Measurements from ENCODE around the gene RNF214.

The RNF214 gene

DNA sequence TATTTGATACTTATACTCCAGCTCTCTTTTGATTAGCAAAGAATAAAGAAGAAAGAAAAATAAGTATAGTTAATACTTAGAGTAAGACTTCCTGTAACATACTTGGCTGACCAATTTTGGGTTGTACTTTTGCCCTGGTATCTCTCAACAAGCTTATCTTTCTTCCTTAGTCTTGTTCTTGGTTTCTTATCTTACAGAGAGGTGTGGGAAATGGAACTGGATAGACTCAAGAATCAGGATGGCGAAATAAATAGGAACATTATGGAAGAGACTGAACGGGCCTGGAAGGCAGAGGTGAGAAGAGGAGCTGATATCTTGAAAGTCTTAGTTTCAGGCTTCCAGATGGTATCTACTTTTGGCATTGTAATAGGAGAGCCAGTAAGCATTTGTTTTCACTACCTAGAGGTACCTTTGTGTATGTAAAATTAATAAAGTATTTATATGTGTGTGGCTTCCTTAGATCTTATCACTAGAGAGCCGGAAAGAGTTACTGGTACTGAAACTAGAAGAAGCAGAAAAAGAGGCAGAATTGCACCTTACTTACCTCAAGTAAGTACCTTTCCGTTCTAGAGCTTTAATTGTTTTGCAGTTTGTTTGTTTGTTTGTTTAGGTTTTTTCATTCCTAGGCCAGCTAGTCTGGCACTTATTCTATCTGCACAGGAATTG lies 47.4 kb downstream of the RNF214 start:
- no peak for DNase-seq

DNA sequence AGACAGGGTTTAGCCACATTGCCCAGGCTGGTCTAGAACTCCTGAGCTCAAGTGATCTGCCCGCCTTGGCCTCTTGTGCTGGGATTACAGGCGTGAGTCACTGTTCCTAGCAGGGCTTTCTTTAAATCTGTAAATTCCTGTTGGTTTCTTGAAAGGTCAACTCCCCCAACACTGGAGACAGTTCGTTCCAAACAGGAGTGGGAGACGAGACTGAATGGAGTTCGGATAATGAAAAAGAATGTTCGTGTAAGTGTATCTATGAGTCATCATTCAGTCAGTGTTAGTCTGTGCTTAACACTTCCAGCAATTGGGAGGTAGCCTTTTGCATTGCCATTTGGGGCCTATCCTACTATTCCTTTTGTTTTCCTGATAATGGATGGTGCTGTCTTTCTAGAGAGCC lies 48.7 kb downstream of the RNF214 start:
- peak in 1 of 58 donors; percentile 3 for DNase-seq

DNA sequence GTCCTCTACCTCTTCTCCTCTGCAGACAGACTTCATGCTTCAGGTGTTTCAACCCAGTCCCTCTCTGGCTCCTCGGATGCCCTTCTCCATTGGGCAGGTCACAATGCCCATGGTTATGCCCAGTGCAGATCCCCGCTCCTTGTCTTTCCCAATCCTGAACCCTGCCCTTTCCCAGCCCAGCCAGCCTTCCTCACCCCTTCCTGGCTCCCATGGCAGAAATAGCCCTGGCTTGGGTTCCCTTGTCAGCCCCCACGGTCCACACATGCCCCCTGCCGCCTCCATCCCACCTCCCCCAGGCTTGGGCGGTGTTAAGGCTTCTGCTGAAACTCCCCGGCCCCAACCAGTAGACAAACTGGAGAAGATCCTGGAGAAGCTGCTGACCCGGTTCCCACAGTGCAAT lies 49.4 kb downstream of the RNF214 start:
- DNase-seq, result no peak

DNA sequence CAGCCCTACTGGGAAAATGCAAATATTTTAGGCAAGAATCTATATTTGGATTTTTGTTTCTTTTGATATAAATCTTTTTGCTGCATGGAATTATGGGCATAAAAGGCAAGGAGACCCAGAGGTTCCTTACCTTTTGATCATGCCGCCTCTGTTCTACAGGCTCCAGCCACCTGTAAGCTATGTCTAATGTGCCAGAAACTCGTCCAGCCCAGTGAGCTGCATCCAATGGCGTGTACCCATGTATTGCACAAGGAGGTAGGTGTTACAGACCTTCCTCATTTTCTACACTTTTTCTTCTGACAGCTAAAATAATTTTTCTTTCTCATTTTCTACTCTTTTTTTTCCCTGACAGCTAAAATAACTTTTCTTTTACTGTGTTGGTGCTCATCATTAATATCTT lies 50.5 kb downstream of the RNF214 start:
- no peak for DNase-seq

DNA sequence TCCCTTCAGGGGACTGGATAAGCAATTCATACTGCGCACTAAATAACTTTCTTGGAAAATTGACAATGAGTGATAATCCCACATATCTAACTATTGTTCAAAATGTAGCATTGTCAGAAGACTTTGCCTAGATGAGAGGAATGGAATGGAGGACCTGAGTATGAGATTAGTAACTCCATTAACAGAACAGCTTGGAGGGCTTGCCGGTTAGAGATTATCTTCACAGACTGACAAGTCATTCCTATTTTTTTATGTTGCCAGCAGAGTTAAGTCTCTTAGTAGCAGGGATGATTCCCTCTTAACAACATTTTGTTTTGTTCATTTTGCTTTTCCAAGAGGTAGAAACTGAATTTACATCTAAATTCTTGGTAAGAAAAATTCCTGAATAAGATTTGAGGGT lies 51.6 kb downstream of the RNF214 start:
- DNase-seq, result no peak

DNA sequence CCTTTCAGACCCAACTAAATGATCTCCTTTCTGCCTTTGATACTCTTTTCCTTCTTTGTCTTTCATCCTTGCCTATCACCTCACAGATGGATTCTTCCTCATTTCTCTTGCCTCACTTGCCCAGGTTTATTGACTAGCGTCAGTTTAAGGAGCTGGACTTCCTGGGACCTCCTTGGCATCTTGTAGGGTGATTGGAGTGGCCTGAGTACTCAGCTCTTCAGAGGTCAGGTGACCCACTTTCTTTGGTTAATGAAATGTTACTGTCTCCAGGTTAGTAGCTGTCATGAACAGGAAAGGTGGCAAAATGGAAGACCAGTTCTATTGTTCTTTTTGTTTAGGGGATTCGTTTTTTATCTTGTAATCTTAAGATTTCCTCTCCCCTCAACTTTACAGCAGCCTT lies 54.1 kb downstream of the RNF214 start:
- no peak for DNase-seq

DNA sequence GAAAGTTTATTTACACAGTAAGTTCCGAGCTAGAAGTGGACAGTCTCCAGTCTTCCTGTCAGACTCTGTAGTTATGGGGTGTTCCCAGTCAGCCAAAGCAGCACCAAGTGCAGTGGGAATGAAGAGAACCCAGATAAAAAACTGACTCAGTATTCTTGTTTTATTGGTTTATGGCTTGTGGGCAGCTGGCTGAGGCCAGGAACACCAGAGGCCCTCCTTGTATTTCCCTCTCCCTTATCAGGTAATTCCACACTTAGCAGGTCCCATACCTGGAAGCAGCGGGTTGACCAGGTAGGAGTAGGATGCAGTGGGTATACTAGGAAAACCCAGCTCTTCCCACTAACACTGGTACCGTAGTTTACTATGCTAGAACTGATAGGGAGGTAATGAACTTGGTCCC lies 55.2 kb downstream of the RNF214 start:
- no peak for DNase-seq

DNA sequence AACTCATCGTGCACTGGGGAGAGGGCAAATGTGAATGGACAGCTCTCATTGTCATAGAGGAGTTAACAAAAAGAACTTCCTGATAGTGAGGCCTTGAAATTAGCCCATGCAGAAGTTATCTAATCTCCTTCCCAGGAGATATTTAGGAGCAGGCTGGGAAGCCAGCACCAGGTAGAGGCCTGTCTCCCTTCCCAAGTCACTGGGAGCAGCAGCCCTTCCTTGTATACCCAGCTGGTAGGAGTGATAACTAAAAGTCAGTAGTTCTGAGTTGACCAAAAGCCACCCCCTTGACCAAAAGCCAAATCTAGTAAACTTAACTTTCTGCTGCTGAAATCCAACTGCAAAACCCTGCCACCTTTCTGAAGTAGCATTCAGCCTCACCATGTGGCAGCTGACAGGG lies 57.3 kb downstream of the RNF214 start:
- DNase-seq, result no peak

DNA sequence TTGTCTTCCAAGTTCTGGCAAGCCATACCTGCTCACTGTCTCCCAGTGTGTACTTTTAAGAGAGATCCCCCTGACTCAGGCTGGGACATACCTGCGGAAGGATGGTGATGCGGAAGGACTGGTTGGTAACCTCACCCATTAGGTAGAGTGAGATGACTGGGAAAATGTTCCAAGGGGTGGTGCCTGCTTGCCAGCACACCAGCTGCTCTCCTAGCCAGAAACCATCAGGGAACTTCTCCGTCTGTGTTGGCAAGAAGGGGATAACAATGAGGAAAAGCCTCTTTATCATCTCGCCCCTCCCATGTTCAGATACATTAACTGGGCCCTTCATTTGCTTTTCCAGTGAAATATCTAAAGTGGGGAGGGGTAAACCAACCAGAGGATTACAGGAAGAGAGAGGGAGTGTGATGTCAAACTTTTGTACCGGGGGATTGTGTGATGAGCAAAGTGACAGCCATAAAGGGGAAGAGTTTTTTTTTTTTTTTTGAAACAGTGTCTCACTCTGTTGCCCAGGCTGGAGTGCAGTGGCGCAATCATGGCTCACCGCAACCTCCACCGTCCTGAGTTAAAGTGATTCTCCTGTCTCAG lies 58.4 kb downstream of the RNF214 start, which contains the start of gene BACE1-AS:
BACE1-AS (plus strand) TSS at position 538 of the 588 bp plus-strand sequence.
- no peak for DNase-seq

DNA sequence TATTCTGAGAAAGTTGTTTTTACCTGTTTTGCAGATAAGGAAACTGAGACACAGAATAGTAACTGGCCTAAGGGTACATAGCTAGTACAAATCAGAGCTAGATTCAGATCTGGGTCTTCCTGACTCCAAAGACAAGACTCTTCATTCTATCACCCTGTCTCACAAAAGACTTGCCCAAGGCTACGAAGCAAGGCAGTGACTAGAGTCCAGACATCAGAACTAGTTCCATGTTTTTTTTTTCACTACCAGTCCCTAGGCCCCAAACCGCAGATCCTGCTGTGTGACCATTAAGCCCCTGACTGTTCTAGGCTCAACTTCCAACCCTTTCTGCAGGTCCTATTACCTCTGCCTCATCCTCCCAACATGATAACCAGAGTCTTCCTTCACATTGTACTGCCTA lies 60.1 kb downstream of the RNF214 start:
- DNase-seq, result no peak

DNA sequence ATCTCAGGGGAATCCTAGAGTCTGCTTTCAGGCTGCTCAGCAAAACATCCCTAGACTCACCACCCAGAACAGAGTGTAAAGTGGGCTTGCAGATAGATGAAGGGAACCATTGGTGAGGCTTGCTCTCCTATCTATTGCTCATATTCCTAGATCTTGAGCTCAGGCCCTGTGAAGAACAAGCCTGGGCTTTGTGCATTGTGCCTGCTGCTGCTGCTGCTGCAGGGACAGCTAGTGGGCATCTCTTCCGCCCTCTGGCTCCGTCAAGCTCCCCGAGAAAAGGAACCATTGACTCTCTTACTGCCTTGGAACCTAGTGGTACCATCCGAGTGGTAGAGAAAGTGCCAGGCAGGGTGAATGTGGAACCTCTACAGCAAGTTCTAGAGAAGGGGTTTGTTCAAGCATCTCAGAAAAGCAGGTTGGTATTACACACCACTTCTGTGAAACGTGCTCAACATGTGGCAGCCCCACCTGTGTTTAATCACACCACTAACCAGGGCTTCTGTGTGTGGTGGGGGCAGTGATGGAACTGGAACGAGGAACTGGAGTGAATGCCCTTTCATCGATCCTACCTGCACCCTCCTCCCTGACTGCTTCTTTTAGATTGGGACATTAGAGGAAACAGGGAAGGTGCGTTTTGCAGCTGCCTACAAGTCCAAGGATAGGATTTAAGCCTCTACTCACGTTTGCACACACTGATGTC lies 63.1 kb downstream of the RNF214 start:
- DNase-seq, result peak in 46 of 58 donors; percentile 11 to 88 (median 58)

DNA sequence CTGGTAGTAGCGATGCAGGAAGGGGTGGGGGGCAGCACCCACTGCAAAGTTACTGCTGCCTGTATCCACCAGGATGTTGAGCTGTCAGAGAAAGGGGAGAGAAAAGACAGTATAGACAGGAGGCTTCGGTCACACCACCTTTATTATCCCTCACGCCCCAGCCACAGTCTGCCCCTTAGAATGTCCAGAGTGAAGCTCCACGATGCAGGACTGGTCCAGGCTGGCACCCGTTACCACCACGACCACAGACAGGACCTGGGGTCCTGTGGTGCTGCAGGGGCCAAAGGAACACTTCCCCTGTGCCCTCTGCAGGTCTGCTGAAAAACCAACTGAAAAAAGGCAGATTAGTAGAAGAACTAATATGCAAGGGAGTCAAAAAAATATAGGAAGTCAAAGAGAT lies 64.4 kb downstream of the RNF214 start:
- no peak for DNase-seq

DNA sequence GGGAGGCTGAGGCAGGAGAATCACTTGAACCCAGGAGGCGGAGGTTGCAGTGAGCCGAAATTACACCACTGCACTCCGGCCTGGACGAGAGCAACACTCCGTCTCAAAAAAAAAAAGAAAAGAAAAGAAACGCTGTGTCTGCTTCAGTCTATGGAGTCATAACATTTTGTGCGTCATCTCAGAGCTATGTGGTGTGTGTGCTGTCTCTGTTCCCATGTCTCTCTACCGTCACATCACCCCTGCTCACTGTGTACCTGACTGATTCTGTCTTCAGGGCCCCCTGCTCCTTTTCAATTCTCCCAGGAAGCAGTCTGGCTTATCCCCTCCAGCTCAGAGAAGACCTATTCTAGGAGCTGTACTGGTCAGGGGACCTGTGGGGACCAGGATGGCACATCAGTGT lies 65.7 kb downstream of the RNF214 start:
- DNase-seq, result no peak

DNA sequence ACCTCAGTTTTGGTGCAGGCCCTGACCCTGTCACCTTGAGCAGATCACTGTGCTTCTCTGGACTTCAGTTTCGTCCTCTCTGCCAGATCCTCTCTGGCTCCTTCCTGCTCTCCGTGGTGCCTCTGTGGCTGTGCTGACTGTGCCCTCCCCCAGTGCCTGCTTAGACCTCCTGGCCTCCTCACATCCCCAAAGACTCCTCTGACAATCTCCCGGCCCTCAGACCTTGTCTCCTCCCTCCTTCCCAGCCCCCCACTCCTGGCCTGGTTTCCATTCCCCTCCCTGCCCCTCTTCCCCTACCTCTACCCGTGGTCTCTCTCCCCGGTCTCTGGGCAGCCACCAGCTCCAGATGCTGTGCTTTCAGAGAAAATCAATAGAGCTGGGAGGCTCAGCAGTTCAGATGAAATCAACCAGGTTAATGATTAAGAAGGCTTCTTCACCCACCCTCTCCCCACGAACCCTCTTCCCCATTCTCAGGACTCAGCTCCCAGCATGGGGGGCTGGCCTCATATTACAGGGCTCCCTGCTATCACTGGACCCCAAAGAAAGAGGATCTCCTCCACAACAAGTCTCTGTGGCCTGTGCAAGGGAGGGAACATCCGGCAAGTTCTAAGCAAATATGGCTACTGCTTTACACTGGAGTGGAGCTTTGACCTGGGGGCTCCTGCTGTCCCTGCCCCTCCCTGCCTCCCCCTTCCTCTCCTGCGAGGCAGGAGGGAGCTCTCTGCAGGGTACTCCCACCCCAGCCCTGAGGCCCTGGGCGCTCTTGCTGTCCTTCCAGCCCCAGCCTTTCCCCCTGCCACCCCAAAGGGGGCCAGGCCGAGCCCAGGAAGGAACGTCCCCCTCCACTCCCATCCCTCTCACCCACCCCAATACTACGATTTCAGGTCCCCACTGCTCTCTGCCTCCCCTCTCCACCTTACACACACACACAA lies 67.1 kb downstream of the RNF214 start:
- no peak for DNase-seq

DNA sequence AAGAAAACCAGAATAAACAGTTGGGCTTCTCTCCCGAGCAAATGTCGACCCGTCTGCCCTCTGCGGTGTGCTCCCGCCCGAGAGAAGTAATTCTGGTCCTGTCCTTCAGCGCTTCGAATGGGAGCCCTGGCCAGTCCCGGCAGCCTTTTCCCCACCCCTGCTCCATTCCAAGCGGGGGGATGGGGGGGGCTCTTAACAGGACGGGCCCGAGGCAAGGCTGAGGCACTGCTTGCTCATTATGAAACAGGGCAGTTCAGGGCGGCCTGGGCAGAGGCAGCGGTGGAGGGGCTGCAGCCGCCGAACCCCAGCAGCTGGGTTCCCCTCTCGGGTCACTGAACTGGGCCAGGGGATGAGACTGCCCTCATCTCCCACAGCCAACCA lies 67.8 kb downstream of the RNF214 start:
- DNase-seq, result peak in 18 of 58 donors; percentile 8 to 65 (median 31)

DNA sequence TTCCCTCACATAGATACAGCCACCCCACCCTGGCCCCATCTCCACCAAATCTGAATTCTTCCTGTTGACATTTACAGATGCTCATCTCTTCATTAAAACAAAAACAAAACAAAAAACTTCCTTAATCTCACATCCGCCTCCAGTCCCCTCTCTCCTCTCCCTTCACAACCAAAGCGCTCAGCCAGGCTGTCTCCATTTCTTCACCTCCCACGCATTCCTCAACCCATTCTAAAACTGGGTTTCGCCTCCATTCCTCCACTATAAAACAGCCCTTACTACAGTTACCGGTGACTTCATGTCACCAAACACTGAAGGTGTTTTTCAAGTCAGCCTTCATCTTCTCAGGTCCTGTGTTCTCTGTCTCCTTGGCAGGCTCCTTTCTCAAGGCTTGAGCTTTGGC lies 68.3 kb downstream of the RNF214 start:
- DNase-seq, result peak in 7 of 58 donors; percentile 15 to 58 (median 41)

DNA sequence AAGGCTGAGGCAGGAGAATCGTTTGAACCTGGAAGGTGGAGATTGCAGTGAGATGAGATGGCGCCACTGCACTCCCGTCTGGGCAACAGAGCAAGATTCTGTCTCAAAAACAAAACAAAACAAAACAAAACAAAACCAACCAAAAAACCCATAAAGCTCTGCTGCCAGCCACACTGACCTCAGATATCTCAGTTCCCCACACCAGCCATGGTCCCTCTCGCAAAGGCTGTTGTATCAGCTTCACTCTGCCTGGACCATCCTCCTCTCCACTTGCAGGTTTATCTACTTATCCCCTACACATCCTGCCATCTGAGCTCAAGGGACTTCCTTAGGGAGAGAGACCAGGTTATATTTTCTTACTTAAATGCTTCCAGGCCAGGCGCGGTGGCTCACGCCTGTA lies 69.8 kb downstream of the RNF214 start:
- DNase-seq, result no peak

DNA sequence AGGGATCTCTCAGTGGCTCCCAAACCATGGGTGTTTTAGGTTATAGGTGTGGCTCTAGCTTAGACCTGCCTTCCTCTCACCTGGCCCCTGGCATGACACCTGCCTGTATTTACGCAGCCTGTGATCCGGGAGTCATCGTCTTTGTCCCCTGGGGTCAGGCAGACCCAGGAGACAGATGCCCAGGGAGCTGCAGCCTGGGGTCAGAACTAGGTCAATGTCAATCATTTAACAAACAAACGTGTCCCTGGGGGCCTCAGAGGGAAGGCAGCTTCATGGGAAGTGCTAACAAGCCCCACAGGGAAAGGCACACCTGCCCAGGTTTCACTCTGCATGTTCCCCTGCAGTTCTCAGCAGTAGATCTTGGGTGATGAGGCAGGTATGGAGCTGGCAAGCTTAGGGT lies 70.6 kb downstream of the RNF214 start:
- DNase-seq, result no peak

DNA sequence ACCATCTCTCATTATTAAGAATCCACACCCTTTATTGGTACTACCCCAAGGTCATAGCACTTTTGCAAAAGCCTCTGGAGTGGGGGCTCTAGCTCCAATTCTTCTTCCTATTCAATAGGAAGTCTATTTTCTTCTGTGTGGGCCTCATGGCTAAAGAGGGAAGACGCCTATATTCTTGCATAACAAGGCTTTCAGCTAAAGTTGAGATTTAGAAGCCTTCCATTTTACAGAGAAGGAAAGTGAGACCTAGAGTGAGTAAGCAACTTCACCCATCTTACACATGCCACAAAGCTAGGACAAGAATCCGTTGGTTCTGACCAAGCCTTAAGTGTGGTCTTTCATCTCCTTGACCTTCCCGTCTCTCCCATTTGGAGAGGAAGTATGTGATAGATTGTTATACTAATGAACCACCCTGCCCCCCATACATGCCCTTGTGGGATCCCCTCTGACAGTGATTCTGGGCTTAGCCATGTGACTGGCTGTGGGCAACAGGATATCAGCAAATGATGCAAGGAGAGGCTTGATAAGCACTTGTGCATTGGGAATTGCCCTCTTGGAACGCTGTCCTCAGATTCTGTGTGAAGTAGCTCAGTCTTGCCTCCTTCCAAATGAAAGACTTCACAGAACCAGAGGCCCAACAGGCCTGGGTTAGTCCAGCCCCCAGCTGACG lies 71.3 kb downstream of the RNF214 start:
- no peak for DNase-seq

DNA sequence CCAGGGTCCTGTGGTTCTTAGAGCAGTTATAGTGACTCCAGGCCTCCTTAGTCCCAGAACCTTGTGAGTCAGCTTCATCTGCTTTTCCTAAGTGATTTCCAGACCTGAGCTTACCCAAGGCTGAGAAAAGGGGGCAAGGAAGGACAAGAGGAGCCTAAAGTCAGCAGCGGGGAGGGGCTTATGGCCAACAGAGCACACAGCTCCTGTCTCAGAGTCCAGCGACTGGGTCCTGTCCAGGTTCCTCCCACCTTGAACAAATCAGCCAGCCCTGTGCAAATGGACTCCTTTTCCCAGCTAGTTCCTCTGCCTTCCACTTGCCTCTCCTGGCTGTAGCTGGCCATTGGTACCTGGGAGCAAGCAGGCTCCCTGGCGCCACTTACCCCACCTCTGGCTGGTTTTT lies 72.7 kb downstream of the RNF214 start:
- no peak for DNase-seq

DNA sequence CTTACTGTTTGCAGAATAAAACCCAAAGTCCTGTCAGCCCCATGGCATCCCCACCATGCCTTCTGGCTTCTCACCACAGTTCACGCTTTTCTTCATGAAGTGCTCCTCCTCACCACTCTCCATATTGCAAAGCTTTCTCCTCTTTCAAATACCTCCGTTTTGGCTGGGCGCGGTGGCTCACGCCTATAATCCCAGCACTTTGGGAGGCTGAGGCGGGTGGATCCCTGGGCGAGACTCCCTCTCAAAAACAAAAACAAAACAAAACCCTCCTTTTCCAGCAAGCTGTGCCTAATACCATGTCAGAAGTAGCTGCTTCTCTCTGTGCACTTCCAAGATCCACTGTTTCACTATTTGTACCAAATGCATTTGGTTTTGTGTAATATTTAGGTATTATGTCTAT lies 76.8 kb downstream of the RNF214 start:
- no peak for DNase-seq
